HG02840 (cell line): Measurements from ENCODE around the gene RAPGEF5.

Experiments
- ATAC-seq: cut with Tn5 transposase; IDR thresholded peaks from one replicate; pipeline ENCODE4 v1.9.1; 2021; ENCODE audit warnings: mild to moderate bottlenecking, moderate library complexity, moderate number of reproducible peaks; ENCODE audit not compliant: unreplicated experiment, low FRiP score

The RAPGEF5 gene

DNA sequence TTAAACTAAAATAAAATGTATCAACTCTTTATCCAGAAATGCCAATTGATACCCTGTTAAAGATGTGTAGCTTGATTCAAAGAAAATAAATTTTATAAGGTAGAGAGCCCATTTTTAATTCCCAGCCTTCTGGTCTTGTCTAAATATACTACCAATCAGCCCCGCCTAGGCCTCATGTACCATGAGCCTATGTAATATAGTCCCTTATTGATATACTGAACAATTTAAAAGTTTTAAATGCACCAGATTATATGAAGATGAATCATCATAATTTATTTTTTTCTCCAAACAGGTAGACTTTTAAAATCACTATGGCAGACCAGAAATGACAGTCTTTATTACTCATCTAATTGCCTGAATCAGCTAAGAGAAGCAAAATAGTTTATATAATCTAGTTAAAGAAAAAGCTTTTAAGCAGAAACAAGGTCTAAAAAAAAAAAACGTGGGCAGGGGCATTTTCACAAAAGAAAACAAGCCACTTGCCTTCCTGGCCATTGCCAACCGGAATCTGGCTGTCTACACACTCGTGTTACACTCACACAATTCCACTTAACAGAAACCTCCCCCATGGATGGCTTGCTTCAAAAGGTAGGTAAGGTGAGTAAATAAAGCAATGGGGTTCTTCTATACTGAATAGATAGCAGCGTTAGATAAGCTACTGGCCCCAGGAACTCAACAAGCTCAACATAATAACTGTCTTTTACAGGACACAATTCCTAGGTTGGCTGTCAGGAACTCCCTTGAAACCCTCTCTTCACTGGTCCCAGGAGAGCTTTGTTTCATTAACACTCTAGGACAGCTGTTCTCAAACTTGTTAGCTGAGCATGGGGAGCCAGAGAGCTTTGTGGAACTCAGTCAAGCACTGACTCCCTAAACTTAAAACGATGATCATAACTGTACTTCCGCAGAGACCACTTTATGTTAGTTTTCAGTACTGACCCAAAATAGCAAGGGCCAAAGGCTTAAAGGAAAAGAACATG is 37.2 kb downstream of the RAPGEF5 start:
- ATAC-seq = no peak

DNA sequence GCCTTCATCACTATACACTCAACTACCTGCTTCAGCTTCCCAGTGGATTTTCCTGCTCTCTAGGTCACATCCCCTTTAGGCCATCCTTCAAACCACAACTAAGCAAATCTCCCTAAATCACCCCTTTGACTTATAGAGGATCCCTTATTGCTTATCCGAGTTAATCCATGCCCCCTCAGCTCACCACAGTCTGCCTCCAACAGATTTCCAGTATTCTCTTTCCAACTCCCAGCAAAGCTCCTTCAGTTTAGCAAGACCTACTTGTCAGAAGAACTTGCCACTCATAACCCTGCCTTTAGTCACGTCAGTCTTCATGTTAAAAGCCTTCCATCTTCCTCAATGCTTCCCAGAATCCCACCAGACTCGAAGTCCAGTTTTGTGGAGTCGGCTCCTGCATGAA is 38.6 kb downstream of the RAPGEF5 start:
- ATAC-seq = no peak

GRCh38 chr7:22317632-22318031 is 39.3 kb downstream of the RAPGEF5 start:
- no peak for ATAC-seq

DNA sequence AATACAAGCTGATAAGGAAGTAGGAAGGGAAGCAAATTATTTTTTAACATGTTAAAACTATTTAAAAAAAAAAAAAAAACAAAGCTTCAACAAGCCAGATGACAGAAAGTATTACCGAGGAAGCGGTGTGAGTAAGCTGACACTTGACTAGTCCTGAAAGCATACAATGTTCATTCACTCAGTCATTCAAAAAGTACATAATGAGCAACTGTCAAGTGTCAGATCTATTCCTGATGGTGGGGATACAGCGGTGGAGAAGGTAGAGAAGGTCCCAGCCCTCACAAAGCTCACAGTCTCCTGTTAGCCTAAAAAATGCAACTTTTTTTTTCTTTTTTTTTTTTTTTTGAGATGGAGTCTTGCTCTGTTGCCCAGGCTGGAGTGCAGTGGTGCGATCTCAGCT is 40.0 kb downstream of the RAPGEF5 start:
- no peak for ATAC-seq

GRCh38 chr7:22307816-22308215 is 49.1 kb downstream of the RAPGEF5 start:
- no peak for ATAC-seq

GRCh38 chr7:22305706-22306105 is 51.2 kb downstream of the RAPGEF5 start:
- no peak for ATAC-seq

DNA sequence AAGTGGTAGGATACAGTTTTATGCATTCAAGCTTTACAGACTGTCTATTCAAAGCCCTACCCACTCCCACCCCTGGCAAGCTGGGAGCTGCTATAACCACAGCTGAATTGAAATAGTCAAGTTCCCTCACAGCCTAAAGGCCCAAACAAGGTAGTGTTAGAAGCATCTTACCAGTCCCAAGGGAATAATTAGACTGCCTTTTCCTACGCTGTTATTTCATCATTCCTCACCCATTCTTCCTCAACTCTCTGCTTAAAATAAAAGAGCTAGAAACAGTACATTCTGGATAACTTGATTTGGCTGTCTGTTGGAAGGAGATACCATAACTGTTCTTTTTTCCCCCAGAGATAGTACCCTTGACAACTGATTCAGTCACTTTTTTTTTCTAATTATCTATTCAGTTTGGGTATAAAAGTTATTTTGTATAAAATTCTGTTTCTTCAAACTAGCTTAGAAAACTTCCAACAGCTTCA is 54.0 kb downstream of the RAPGEF5 start:
- ATAC-seq = no peak

- no peak for ATAC-seq
These were observed 54.8 kb downstream of the RAPGEF5 start for GRCh38 chr7:22302193-22302592.

- ATAC-seq = no peak
These were observed 55.2 kb downstream of the RAPGEF5 start for GRCh38 chr7:22301790-22302189.

DNA sequence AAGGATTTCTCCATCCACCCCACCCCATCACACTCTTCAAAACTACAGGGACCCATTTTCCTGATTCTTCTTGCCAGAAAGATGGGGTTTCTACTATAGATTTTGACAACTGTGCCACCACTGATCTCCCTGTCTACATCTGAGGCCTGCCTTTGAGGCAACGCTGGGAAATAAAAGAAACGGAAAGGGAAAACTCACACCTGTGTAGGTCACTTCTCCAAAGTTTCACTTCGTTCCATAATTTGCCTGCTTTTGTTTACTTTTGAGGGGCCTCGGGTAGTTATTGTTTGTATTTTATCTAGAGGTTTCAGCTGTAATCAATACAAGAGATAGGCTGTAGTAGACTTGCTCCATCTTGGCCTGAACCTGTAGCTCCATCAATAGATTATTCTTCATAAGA is 56.1 kb downstream of the RAPGEF5 start:
- ATAC-seq = no peak

GRCh38 chr7:22296916-22297315 is 60.0 kb downstream of the RAPGEF5 start:
- ATAC-seq = no peak

- no peak for ATAC-seq
These were observed 60.7 kb downstream of the RAPGEF5 start for GRCh38 chr7:22296265-22296566.

DNA sequence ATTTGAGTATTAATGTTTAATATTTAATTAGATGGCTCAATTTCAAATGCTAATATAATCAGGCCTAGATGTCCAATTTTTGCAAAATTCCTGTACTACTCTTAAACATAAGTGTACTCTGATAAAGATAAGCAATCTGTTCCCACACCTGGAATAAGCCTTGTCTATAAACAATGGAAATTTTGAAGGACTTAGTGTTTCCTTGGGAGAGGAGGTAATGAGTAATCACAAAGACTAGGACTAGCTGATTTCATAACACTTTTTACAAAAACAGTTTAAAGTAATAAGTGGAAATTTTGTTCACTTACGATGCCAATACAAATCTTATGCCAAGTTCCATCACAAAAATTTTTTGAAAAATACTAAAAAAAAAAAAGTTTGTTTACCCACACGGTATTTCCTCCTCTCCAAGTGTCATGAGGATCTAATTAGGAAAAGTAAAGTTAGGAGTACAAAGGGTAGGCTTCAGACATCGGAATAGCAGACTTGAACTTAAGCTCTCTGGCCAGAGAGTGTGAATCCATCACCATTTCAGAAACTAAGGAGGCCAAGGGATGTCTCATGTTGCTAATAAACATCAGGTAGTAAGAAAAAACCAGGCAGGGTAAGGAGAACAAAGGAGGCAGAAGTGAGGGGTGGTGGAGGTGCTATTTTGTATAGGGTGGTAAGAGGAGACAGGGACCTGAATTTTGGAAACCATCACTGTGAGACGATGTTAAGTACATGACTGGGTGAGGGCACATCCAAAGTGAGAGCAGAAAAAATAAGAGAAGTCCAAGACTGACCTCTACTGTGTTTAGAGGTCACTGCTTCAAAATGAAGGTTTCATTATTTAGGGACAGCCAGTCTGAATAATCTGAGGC is 61.3 kb downstream of the RAPGEF5 start:
- no peak for ATAC-seq

- ATAC-seq = no peak
These were observed 64.4 kb downstream of the RAPGEF5 start for GRCh38 chr7:22292531-22292930.

- ATAC-seq = no peak
These were observed 65.0 kb downstream of the RAPGEF5 start for GRCh38 chr7:22291977-22292376.

- no peak for ATAC-seq
These were observed 68.8 kb downstream of the RAPGEF5 start for GRCh38 chr7:22288202-22288601.

DNA sequence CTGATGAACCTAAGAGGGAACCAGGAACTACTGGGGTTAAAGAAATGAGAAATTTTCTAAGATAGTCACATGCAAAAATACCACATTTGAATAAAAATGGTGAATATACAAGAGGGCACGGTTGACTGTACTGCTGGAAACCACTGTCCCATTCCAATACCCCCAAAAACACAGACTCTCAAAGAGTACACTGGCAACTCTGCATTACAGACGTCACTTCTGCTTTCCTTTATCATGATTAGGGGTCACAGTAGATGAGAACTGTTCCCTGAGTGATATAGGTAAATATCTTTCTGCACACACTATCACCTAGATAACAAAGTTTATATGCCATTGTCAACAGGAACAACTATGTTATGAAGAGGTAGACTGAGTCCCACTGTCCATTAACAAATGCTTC is 69.5 kb downstream of the RAPGEF5 start:
- ATAC-seq = no peak

DNA sequence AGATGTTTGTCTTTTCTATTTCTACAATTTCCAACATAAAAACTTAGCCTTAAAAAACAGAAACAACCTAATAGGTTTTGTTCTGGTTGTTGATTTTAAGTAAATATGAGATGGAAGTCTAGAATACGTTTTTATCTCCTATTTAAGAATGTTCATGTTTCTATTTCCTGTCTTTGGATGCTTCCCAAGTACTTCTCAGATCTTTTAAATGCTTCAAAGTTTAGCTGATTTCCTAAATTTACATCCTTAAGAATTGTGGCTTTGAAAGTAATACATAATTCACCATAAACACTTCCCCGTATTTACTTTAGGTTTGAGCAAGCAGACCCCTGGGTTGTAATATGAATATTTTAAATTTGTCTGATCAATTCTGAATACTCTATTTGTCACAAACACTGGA is 70.5 kb downstream of the RAPGEF5 start:
- ATAC-seq = no peak

GRCh38 chr7:22281481-22281880 is 75.5 kb downstream of the RAPGEF5 start:
- ATAC-seq = no peak

- no peak for ATAC-seq
These were observed 76.9 kb downstream of the RAPGEF5 start for GRCh38 chr7:22280031-22280430.

- no peak for ATAC-seq
These were observed 78.3 kb downstream of the RAPGEF5 start for GRCh38 chr7:22278660-22279059.
